NCI-H1417 treated with DMSO at 0.1 percent for 48 hours (cell line): ENCODE results near the gene GNRHR.
"Not testable (repeated sequence)": the region's sequence is repeated elsewhere in the genome, so short reads cannot be mapped to it uniquely, and the experiment has no call there.

Source experiments
- DNase-seq: peaks from one replicate; lab custom pipeline; 2025; lab: John Stamatoyannopoulos, UW

GNRHR gene

GRCh38 chr4:67727124-67727850, 26.9 kb downstream of the GNRHR start:
- DNase-seq: no peak

GRCh38 chr4:67725981-67726380, 28.2 kb downstream of the GNRHR start:
- no peak for DNase-seq

- DNase-seq: no peak
Observed at GRCh38 chr4:67725132-67725531, 29.1 kb downstream of the GNRHR start.

GRCh38 chr4:67723949-67724348, 30.2 kb downstream of the GNRHR start:
- DNase-seq: no peak

- DNase-seq: no peak
Observed at GRCh38 chr4:67723341-67723740, 30.8 kb downstream of the GNRHR start.

GRCh38 chr4:67721770-67722597, 32.2 kb downstream of the GNRHR start:
- no peak for DNase-seq

- no peak for DNase-seq
Observed at GRCh38 chr4:67721315-67721769, 32.8 kb downstream of the GNRHR start.

GRCh38 chr4:67719953-67720617, 34.1 kb downstream of the GNRHR start:
- DNase-seq: no peak

GRCh38 chr4:67718848-67719247, 35.3 kb downstream of the GNRHR start:
- DNase-seq: no peak

GRCh38 chr4:67717586-67717985, 36.6 kb downstream of the GNRHR start:
- no peak for DNase-seq

- no peak for DNase-seq
Observed at GRCh38 chr4:67714955-67715354, 39.2 kb downstream of the GNRHR start.

GRCh38 chr4:67714248-67714583, 40.0 kb downstream of the GNRHR start:
- DNase-seq: no peak

GRCh38 chr4:67713529-67714247, 40.5 kb downstream of the GNRHR start:
- no peak for DNase-seq

- no peak for DNase-seq
Observed at GRCh38 chr4:67712650-67713528, 41.3 kb downstream of the GNRHR start.

GRCh38 chr4:67712000-67712625, 42.1 kb downstream of the GNRHR start:
- DNase-seq: no peak

GRCh38 chr4:67706682-67707081, 47.5 kb downstream of the GNRHR start:
- DNase-seq: not testable (repeated sequence)

- DNase-seq: no peak
Observed at GRCh38 chr4:67704843-67705242, 49.3 kb downstream of the GNRHR start.

- no peak for DNase-seq
Observed at GRCh38 chr4:67702166-67702565, 52.0 kb downstream of the GNRHR start.

- DNase-seq: no peak
Observed at GRCh38 chr4:67701517-67701850, 52.7 kb downstream of the GNRHR start.

GRCh38 chr4:67700738-67701516, 53.3 kb downstream of the GNRHR start, which contains the start of gene UBA6:
UBA6 (minus strand) TSS chr4:67701155; CDS start chr4:67701119, 36 bp downstream.
- peak; percentile 75 for DNase-seq
